ENCODE measurements around the gene NUDCD3.

NUDCD3 gene

DNA sequence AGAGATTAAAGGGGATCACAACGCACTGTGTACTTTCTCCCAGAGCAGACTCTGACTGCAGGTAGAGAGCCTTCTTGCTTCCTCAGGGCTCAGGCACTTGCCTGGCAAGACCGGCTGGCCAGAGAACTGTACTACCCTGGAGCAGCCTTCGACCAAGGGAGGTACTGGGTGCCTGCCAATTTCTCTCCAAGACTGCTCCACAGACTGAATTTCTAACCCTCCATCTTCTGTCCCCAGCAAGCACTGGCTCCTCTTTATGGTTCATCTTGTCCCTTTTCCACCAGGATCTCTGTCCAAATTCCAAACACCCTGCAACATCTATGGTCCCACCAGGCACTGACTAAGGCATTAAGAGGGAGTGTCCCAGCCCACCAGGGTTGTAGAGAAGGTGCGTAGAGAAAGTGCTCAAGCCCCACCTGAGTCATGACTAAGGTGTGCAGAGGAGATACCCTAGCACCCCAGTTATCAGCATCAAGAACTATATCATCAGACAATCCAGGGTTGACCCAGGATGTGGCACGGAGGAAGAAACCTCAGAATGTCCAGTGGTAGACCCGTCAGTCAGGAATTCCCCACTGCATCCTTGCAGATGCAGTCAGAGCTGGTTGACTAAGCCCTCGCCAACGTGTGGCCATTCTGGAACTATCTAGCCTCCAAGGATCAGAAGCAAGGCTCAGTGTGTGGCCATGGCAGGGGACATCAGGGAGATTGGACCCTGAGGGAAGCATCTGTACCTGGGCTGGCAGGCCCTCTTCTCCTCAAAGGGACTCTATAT is 104.1 kb downstream of the NUDCD3 start (continued):
- TF ChIP-seq, protein P1, sequence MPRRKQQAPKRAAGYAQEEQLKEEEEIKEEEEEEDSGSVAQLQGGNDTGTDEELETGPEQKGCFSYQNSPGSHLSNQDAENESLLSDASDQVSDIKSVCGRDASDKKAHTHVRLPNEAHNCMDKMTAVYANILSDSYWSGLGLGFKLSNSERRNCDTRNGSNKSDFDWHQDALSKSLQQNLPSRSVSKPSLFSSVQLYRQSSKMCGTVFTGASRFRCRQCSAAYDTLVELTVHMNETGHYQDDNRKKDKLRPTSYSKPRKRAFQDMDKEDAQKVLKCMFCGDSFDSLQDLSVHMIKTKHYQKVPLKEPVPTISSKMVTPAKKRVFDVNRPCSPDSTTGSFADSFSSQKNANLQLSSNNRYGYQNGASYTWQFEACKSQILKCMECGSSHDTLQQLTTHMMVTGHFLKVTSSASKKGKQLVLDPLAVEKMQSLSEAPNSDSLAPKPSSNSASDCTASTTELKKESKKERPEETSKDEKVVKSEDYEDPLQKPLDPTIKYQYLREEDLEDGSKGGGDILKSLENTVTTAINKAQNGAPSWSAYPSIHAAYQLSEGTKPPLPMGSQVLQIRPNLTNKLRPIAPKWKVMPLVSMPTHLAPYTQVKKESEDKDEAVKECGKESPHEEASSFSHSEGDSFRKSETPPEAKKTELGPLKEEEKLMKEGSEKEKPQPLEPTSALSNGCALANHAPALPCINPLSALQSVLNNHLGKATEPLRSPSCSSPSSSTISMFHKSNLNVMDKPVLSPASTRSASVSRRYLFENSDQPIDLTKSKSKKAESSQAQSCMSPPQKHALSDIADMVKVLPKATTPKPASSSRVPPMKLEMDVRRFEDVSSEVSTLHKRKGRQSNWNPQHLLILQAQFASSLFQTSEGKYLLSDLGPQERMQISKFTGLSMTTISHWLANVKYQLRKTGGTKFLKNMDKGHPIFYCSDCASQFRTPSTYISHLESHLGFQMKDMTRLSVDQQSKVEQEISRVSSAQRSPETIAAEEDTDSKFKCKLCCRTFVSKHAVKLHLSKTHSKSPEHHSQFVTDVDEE (CRISPR knock-in tag; IDR thresholded peaks at IDR 0.05), result no peak
- TF ChIP-seq ZNF8 (CRISPR knock-in tag; IDR thresholded peaks at IDR 0.05), result no peak
- TF ChIP-seq ESRRG (CRISPR knock-in tag; IDR thresholded peaks at IDR 0.05), result no peak
- no peak for TF ChIP-seq SNAI2 (CRISPR knock-in tag; IDR thresholded peaks at IDR 0.05)
- TF ChIP-seq, protein P2, sequence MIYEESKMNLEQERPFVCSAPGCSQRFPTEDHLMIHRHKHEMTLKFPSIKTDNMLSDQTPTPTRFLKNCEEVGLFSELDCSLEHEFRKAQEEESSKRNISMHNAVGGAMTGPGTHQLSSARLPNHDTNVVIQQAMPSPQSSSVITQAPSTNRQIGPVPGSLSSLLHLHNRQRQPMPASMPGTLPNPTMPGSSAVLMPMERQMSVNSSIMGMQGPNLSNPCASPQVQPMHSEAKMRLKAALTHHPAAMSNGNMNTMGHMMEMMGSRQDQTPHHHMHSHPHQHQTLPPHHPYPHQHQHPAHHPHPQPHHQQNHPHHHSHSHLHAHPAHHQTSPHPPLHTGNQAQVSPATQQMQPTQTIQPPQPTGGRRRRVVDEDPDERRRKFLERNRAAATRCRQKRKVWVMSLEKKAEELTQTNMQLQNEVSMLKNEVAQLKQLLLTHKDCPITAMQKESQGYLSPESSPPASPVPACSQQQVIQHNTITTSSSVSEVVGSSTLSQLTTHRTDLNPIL (CRISPR knock-in tag; IDR thresholded peaks at IDR 0.05; ENCODE audit: low read depth), result no peak
- no peak for TF ChIP-seq ARNTL (CRISPR knock-in tag; IDR thresholded peaks at IDR 0.05; ENCODE audit: borderline replicate concordance, low read depth)
- no peak for TF ChIP-seq TCF4 (CRISPR knock-in tag; IDR thresholded peaks at IDR 0.05; ENCODE audit: borderline replicate concordance)

DNA sequence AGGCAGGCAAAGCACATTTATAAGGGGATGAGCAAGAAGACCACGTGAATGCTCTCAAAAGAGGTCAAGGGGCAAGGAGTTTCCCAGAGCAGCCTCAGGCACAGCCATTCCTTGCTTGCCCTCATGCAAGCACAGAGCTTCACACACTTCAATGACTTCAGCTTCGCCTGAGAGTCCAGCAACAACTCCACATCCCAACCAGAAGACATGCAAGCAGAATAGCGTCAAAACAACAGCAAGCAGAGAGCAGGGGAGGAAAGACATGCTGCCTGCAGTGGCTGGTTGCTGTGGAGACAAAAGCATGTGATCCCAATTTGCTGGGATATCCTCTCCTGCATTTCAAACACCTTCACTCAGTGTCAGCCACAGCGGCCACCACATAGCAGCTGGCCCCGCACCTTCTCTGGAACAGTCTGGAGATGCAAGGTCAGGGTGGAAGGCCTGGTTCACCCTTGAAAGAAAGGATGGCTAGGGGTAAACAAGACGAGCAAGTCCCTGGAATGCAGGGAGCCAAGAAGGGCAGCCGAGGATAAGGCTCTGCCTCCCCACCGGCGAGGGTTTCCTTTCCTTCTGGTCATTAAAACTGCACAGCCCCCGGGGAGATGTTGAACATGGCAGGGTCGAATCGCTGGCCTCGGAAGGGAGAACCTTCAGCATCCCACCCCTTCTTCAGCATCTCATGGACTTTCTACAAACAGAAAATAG is 104.9 kb downstream of the NUDCD3 start:
- ATAC-seq, result no peak
- TF ChIP-seq ESRRG (CRISPR knock-in tag; IDR thresholded peaks at IDR 0.05) (no peak), ZNF565 (CRISPR knock-in tag; conservative IDR thresholded peaks at IDR 0.05; ENCODE audit: low read depth) (no peak), ARNTL (CRISPR knock-in tag; IDR thresholded peaks at IDR 0.05; ENCODE audit: borderline replicate concordance, low read depth) (no peak), ZNF8 (CRISPR knock-in tag; IDR thresholded peaks at IDR 0.05) (no peak), SNAI2 (CRISPR knock-in tag; IDR thresholded peaks at IDR 0.05) (no peak), GLIS3 (CRISPR knock-in tag; IDR thresholded peaks at IDR 0.05) (no peak), RARB (CRISPR knock-in tag; IDR thresholded peaks at IDR 0.05) (no peak), ZC3H10 (CRISPR knock-in tag; IDR thresholded peaks at IDR 0.05) (no peak), ZFP30 (CRISPR knock-in tag; IDR thresholded peaks at IDR 0.05) (no peak)
- TF ChIP-seq, protein P3, sequence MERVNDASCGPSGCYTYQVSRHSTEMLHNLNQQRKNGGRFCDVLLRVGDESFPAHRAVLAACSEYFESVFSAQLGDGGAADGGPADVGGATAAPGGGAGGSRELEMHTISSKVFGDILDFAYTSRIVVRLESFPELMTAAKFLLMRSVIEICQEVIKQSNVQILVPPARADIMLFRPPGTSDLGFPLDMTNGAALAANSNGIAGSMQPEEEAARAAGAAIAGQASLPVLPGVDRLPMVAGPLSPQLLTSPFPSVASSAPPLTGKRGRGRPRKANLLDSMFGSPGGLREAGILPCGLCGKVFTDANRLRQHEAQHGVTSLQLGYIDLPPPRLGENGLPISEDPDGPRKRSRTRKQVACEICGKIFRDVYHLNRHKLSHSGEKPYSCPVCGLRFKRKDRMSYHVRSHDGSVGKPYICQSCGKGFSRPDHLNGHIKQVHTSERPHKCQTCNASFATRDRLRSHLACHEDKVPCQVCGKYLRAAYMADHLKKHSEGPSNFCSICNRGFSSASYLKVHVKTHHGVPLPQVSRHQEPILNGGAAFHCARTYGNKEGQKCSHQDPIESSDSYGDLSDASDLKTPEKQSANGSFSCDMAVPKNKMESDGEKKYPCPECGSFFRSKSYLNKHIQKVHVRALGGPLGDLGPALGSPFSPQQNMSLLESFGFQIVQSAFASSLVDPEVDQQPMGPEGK (CRISPR knock-in tag; IDR thresholded peaks at IDR 0.05; ENCODE audit: borderline replicate concordance), result no peak
- TF ChIP-seq, protein P4, sequence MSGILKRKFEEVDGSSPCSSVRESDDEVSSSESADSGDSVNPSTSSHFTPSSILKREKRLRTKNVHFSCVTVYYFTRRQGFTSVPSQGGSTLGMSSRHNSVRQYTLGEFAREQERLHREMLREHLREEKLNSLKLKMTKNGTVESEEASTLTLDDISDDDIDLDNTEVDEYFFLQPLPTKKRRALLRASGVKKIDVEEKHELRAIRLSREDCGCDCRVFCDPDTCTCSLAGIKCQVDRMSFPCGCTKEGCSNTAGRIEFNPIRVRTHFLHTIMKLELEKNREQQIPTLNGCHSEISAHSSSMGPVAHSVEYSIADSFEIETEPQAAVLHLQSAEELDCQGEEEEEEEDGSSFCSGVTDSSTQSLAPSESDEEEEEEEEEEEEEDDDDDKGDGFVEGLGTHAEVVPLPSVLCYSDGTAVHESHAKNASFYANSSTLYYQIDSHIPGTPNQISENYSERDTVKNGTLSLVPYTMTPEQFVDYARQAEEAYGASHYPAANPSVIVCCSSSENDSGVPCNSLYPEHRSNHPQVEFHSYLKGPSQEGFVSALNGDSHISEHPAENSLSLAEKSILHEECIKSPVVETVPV (CRISPR knock-in tag; IDR thresholded peaks at IDR 0.05), result no peak
- TF ChIP-seq, protein P1 (CRISPR knock-in tag; IDR thresholded peaks at IDR 0.05), result no peak
- TF ChIP-seq, protein P5, sequence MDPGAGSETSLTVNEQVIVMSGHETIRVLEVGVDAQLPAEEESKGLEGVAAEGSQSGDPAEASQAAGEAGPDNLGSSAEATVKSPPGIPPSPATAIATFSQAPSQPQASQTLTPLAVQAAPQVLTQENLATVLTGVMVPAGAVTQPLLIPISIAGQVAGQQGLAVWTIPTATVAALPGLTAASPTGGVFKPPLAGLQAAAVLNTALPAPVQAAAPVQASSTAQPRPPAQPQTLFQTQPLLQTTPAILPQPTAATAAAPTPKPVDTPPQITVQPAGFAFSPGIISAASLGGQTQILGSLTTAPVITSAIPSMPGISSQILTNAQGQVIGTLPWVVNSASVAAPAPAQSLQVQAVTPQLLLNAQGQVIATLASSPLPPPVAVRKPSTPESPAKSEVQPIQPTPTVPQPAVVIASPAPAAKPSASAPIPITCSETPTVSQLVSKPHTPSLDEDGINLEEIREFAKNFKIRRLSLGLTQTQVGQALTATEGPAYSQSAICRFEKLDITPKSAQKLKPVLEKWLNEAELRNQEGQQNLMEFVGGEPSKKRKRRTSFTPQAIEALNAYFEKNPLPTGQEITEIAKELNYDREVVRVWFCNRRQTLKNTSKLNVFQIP (CRISPR knock-in tag; IDR thresholded peaks at IDR 0.05; ENCODE audit: borderline replicate concordance, low read depth), result no peak

Measured in SK-N-SH treated with all-trans-retinoic acid at 6 μM for 48 hours (cell line).